Hepatocyte (in vitro differentiated cells): ENCODE data around the gene ELOA. TPM values are rescaled to one million over a fixed set of nuclear protein-coding genes. Genes with fewer than 3 reads are reported as not detected.
A peak's percentile ranks its signal among the peaks of the same experiment; 100 is the strongest.

Source experiments
- DNase-seq: peaks from one replicate; pipeline ENCODE4 v3.0.0-alpha.2; 2016; ENCODE audit warnings: low spot score
- H2AFZ ChIP-seq: fragments of 200-600 bp; sonication (generic); 2 replicates; pipeline ENCODE4 v1.6.0; 2016; ENCODE audit warnings: antibody characterized with exemption, mild to moderate bottlenecking
- H3K27ac ChIP-seq: fragments of 200-600 bp; sonication (generic); 2 replicates; pipeline ENCODE4 v1.5.1; 2016; ENCODE audit warnings: mild to moderate bottlenecking
- H3K27me3 ChIP-seq: fragments of 200-600 bp; sonication (generic); 2 replicates; pipeline ENCODE4 v1.6.1; 2016
- H3K36me3 ChIP-seq: fragments of 200-600 bp; sonication (generic); replicated peaks from 2 replicates; pipeline ENCODE4 v1.5.1; 2016; ENCODE audit warnings: low read depth; ENCODE audit not compliant: insufficient read depth
- H3K4me1 ChIP-seq: fragments of 200-600 bp; sonication (generic); 2 replicates; pipeline ENCODE4 v1.5.1; 2016; ENCODE audit warnings: mild to moderate bottlenecking, moderate library complexity; ENCODE audit not compliant: insufficient read depth
- H3K4me2 ChIP-seq: fragments of 200-600 bp; sonication (generic); 2 replicates; pipeline ENCODE4 v1.6.0; 2016
- H3K4me3 ChIP-seq: fragments of 200-600 bp; sonication (generic); 2 replicates; pipeline ENCODE4 v1.5.1; 2016; ENCODE audit warnings: mild to moderate bottlenecking
- H3K79me2 ChIP-seq: fragments of 200-600 bp; sonication (generic); 2 replicates; pipeline ENCODE4 v1.6.0; 2017; ENCODE audit warnings: mild to moderate bottlenecking
- H3K9me2 ChIP-seq: fragments of 200-600 bp; sonication (generic); replicated peaks from 2 replicates; pipeline ENCODE4 v1.6.0; 2017; ENCODE audit warnings: mild to moderate bottlenecking; ENCODE audit not compliant: insufficient read depth
- H3K9me3 ChIP-seq: fragments of 200-600 bp; sonication (generic); 2 replicates; pipeline ENCODE4 v1.5.1; 2016; ENCODE audit warnings: low read depth, mild to moderate bottlenecking
- H4K20me1 ChIP-seq: fragments of 200-600 bp; sonication (generic); 2 replicates; pipeline ENCODE4 v1.6.0; 2016; ENCODE audit warnings: mild to moderate bottlenecking; ENCODE audit not compliant: insufficient read depth, poor library complexity, severe bottlenecking
- EZH2 ChIP-seq: fragments of 200-600 bp; sonication (generic); IDR thresholded peaks from 2 replicates; pipeline ENCODE4 v1.6.1; 2016; ENCODE audit warnings: antibody characterized with exemption, mild to moderate bottlenecking, borderline replicate concordance
- EZH2phosphoT487 ChIP-seq: fragments of 200-600 bp; sonication (generic); IDR thresholded peaks from one replicate; pipeline ENCODE4 v1.6.1; 2018; ENCODE audit warnings: antibody characterized with exemption, mild to moderate bottlenecking, low read depth, moderate library complexity; ENCODE audit not compliant: unreplicated experiment, severe bottlenecking
- WGBS: methylation state at CpG from one replicate; pipeline ENCODE4 v1.1.6; 2016; ENCODE audit warnings: low lambda C conversion rate; ENCODE audit errors: missing lambda C conversion rate; 5-methylcytosine and 5-hydroxymethylcytosine counted together
- polyA plus RNA-seq: library from polyadenylated mRNA; unstranded; fragments of >200 nt; fragmentation: Nextera tagmentation; extraction: Ambion mirVana; gene quantifications from 2 replicates; pipeline ENCODE4 v1.2.1, GENCODE V29; 2016
- total RNA-seq: library from RNA; depleted of rRNA; stranded (reverse); fragments of >200 nt; gene quantifications from 2 replicates; pipeline ENCODE4 v1.2.3, GENCODE V29; 2014
- TF ChIP-seq, protein P1 (sequence below): fragments of 200-600 bp; sonication (generic); IDR thresholded peaks from 2 replicates; pipeline ENCODE4 v1.5.1; 2016; ENCODE audit warnings: antibody characterized with exemption, mild to moderate bottlenecking; ENCODE audit not compliant: poor library complexity

ELOA gene
- total and polyA plus RNA-seq, 2 experiments from 2014 or later: 25.6 to 26.0 TPM

DNA sequence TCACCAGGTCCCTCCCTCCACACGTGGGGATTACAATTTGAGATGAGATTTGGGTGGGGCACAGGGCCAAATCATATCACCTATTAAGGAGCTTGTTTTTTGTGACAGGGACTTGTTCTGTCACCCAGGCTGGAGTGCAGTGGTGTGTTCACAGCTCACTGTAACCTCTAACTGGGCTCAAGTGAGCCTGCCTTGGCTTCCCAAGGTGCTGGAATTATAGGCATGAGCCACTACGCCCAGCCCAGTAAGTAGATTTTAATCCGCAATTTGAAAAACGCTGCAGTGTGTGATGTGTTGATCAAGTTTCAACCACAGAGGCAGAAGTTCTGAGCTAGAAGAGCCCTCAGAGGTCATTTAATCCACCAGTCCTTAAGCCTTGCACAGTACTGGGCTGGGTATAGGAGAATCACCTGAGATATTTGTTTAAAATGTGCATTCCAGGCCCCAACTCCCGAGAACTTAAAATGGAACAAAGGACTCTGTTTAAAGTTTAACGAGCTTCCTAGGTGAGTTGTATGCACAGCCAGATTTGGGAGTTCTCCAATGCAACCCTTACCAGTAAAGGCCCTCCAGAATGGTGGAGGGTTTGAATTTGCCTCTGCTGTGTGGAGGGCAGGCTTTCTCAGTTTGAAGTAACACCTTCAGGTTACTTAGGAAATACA lies 38.3 kb upstream of the ELOA start:
- Histone ChIP-seq H3K27ac (peak overlapping the region; percentile 35), H3K4me1 (no peaks in the 10 kb centered on the region), H3K9me2 (no peaks in the 10 kb centered on the region), H3K4me2 (peak overlapping the region; percentile 17), H2AFZ (no peak overlapping the region), H3K36me3 (no peaks in the 10 kb centered on the region), H3K79me2 (peaks cover 72% of the 10 kb centered on the region), H3K9me3 (no peaks in the 10 kb centered on the region), H4K20me1 (peaks cover 22% of the 10 kb centered on the region), H3K27me3 (no peaks in the 10 kb centered on the region), H3K4me3 (no peak overlapping the region)
- no peak for TF ChIP-seq EZH2
- TF ChIP-seq, protein P1, sequence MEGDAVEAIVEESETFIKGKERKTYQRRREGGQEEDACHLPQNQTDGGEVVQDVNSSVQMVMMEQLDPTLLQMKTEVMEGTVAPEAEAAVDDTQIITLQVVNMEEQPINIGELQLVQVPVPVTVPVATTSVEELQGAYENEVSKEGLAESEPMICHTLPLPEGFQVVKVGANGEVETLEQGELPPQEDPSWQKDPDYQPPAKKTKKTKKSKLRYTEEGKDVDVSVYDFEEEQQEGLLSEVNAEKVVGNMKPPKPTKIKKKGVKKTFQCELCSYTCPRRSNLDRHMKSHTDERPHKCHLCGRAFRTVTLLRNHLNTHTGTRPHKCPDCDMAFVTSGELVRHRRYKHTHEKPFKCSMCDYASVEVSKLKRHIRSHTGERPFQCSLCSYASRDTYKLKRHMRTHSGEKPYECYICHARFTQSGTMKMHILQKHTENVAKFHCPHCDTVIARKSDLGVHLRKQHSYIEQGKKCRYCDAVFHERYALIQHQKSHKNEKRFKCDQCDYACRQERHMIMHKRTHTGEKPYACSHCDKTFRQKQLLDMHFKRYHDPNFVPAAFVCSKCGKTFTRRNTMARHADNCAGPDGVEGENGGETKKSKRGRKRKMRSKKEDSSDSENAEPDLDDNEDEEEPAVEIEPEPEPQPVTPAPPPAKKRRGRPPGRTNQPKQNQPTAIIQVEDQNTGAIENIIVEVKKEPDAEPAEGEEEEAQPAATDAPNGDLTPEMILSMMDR: no peak
- TF ChIP-seq EZH2phosphoT487: no peak
- no peak for DNase-seq
- 63% methylated on average over 6 of the region's 6 CpGs for WGBS

- H3K4me1 ChIP-seq: no peaks in the 10 kb centered on the region
- H3K9me3 ChIP-seq: no peaks in the 10 kb centered on the region
- TF ChIP-seq EZH2 (no peak), EZH2phosphoT487 (no peak)
- TF ChIP-seq, protein P1: no peak
- H2AFZ ChIP-seq: no peak overlapping the region
- WGBS: 95% methylated on average over 4 of the region's 4 CpGs
- H3K4me2 ChIP-seq: no peak overlapping the region
- H3K4me3 ChIP-seq: no peak overlapping the region
- no peak for DNase-seq
- no peaks in the 10 kb centered on the region for H3K36me3 ChIP-seq
- no peaks in the 10 kb centered on the region for H3K9me2 ChIP-seq
- peaks cover 6% of the 10 kb centered on the region for H4K20me1 ChIP-seq
- H3K79me2 ChIP-seq: peaks cover 70% of the 10 kb centered on the region
- no peaks in the 10 kb centered on the region for H3K27me3 ChIP-seq
- H3K27ac ChIP-seq: no peak overlapping the region
Observed at GRCh38 chr1:23709229-23709628, 34.0 kb upstream of the ELOA start.

- H3K4me2 ChIP-seq: no peak overlapping the region
- no peak overlapping the region for H3K4me3 ChIP-seq
- no peak overlapping the region for H2AFZ ChIP-seq
- 55% methylated on average over 3 of the region's 3 CpGs for WGBS
- TF ChIP-seq EZH2phosphoT487 (no peak), EZH2 (no peak)
- TF ChIP-seq, protein P1: peak; percentile 9
- peaks cover 65% of the 10 kb centered on the region for H3K79me2 ChIP-seq
- H3K36me3 ChIP-seq: no peaks in the 10 kb centered on the region
- H4K20me1 ChIP-seq: peaks cover 9% of the 10 kb centered on the region
- no peaks in the 10 kb centered on the region for H3K9me2 ChIP-seq
- H3K9me3 ChIP-seq: no peaks in the 10 kb centered on the region
- peak; percentile 53 for DNase-seq
- no peaks in the 10 kb centered on the region for H3K4me1 ChIP-seq
- H3K27ac ChIP-seq: no peak overlapping the region
- H3K27me3 ChIP-seq: no peaks in the 10 kb centered on the region
Observed at GRCh38 chr1:23718482-23718881, 24.8 kb upstream of the ELOA start.
